Thyroid gland (tissue), 4 donors: Measurements from ENCODE around the gene ROBO4. TPM values are rescaled to one million over a fixed set of nuclear protein-coding genes. Genes with fewer than 3 reads are reported as not detected.

Experiments
- DNase-seq, 2 donors: peaks; one replicate each; pipeline ENCODE4 v3.0.0-alpha.2; 2019
- H3K27ac ChIP-seq, 3 donors: fragments of 200-600 bp; sonication (generic); 1 replicate in 2 of 3; 2 replicates in 1 of 3; pipeline ENCODE4 v1.5.1; 2016 to 2019; ENCODE audit warnings: mild to moderate bottlenecking in 1 of 3, moderate library complexity in 1 of 3
- H3K27me3 ChIP-seq: fragments of 200-600 bp; sonication (generic); one replicate; pipeline ENCODE4 v1.5.1; 2019
- H3K36me3 ChIP-seq, 2 donors: fragments of 200-600 bp; sonication (generic); one replicate each; pipeline ENCODE4 v1.5.1; 2016 to 2019
- H3K4me1 ChIP-seq, 2 donors: fragments of 200-600 bp; sonication (generic); one replicate each; pipeline ENCODE4 v1.5.1; 2017 to 2019
- H3K4me3 ChIP-seq, 3 donors: fragments of 200-600 bp; sonication (generic); replicated peaks in 1 of 3; 1 replicate in 2 of 3; 2 replicates in 1 of 3; pipeline ENCODE4 v1.5.1; 2016; ENCODE audit warnings: mild to moderate bottlenecking in 1 of 3
- H3K9me3 ChIP-seq: fragments of 200-600 bp; sonication (generic); one replicate; pipeline ENCODE4 v1.5.1; 2017
- POLR2A ChIP-seq, 2 donors: fragments of 450-650 bp; IDR thresholded peaks; one replicate each; pipeline ENCODE4 v1.6.1; 2017; ENCODE audit warnings: antibody characterized with exemption in 2 of 2, mild to moderate bottlenecking in 2 of 2, moderate library complexity in 1 of 2
- WGBS, 2 donors: methylation state at CpG; one replicate each; pipeline ENCODE4 v1.1.5; 2017; 5-methylcytosine and 5-hydroxymethylcytosine counted together
- intact Hi-C: fragments of 100-400 bp; cut with DNase I; formaldehyde crosslinking; loops from one replicate; pipeline ENCODE4 v1.15.1; 2023
- total RNA-seq, 4 donors: library from RNA; depleted of rRNA; stranded (reverse); fragments of >200 nt; gene quantifications; one replicate each; pipeline ENCODE4 v1.2.3, GENCODE V29; 2016
- TF ChIP-seq, protein P1 (sequence below), 6 experiments: fragments of 200-600 bp in 3 of 6; fragments of 450-650 bp in 3 of 6; sonication (generic) in 3 of 6; IDR thresholded peaks; one replicate each; pipeline ENCODE4 v1.5.1; 2016 to 2019; ENCODE audit warnings: antibody characterized with exemption in 6 of 6, mild to moderate bottlenecking in 2 of 6, inconsistent platforms in 1 of 6, moderate library complexity in 1 of 6

The ROBO4 gene
- total RNA-seq, 4 donors from 2014 or later: 12.3 to 47.6 (median 32.6) TPM

- intact Hi-C loops: loop anchor here (2.0 to 5.0 kb wide), 2 partner anchors 167 to 189 kb away; no protein-coding TSS in a partner anchor
- TF ChIP-seq, protein P1, sequence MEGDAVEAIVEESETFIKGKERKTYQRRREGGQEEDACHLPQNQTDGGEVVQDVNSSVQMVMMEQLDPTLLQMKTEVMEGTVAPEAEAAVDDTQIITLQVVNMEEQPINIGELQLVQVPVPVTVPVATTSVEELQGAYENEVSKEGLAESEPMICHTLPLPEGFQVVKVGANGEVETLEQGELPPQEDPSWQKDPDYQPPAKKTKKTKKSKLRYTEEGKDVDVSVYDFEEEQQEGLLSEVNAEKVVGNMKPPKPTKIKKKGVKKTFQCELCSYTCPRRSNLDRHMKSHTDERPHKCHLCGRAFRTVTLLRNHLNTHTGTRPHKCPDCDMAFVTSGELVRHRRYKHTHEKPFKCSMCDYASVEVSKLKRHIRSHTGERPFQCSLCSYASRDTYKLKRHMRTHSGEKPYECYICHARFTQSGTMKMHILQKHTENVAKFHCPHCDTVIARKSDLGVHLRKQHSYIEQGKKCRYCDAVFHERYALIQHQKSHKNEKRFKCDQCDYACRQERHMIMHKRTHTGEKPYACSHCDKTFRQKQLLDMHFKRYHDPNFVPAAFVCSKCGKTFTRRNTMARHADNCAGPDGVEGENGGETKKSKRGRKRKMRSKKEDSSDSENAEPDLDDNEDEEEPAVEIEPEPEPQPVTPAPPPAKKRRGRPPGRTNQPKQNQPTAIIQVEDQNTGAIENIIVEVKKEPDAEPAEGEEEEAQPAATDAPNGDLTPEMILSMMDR (IDR thresholded peaks at IDR 0.05): no peak
- no peak for TF ChIP-seq POLR2A (IDR thresholded peaks at IDR 0.05)
- no peaks in the 10 kb centered on the region for H3K9me3 ChIP-seq
- H3K4me1 ChIP-seq: peaks cover 12 to 28% of the 10 kb centered on the region in 2 donors
- no peaks in the 10 kb centered on the region for H3K27me3 ChIP-seq
- no peaks in the 10 kb centered on the region for H3K36me3 ChIP-seq
- DNase-seq: peak; percentile 15 to 39
- H3K4me3 ChIP-seq: no peak overlapping the region
- peak overlapping the region in 2 of 3 donors; percentile 69 to 92 for H3K27ac ChIP-seq
- 84 to 90% methylated on average over 8 of the region's 8 CpGs for WGBS, 2 donors
These were observed 61.7 kb downstream of the ROBO4 start for GRCh38 chr11:124835918-124836317.

GRCh38 chr11:124834526-124835180 lies 63.0 kb downstream of the ROBO4 start:
- Histone ChIP-seq H3K9me3 (no peaks in the 10 kb centered on the region), H3K4me1 (peaks cover 9 to 24% of the 10 kb centered on the region in 2 donors), H3K27ac (no peak overlapping the region), H3K36me3 (no peaks in the 10 kb centered on the region), H3K4me3 (no peak overlapping the region), H3K27me3 (no peaks in the 10 kb centered on the region)
- 63 to 66% methylated on average over 3 of the region's 3 CpGs for WGBS, 2 donors
- TF ChIP-seq, protein P1 (IDR thresholded peaks at IDR 0.05): no peak
- TF ChIP-seq POLR2A (IDR thresholded peaks at IDR 0.05): no peak
- intact Hi-C loops: loop anchor here (5.0 kb wide), 1 partner anchor 187 kb away; no protein-coding TSS in a partner anchor
- no peak for DNase-seq

Other genes starting within 250 kb of the ROBO4 start
- 10 to 100 TPM; 33.9 to 52.5 (median 41.6) TPM for gene SIAE, start 224.1 kb downstream of the ROBO4 start, total RNA-seq
- gene SPA17, start 224.0 kb downstream of the ROBO4 start, total RNA-seq: 10 to 100 TPM; 13.8 to 25.2 (median 23.6) TPM
- 1 to 10 TPM in 3 of 4 donors, under 1 TPM in 1; 0.40 to 3.6 (median 2.7) TPM for gene NRGN, start 157.9 kb downstream of the ROBO4 start, total RNA-seq
- 10 to 100 TPM; 23.7 to 54.5 (median 28.8) TPM for gene VSIG2, start 145.6 kb downstream of the ROBO4 start, total RNA-seq
- 100 to 1,000 TPM; 188 to 294 (median 243) TPM for gene ESAM, start 135.6 kb downstream of the ROBO4 start, total RNA-seq
- gene MSANTD2, start 97.5 kb downstream of the ROBO4 start, total RNA-seq: 10 to 100 TPM; 29.1 to 56.1 (median 37.0) TPM
- gene ROBO3, start 32.4 kb downstream of the ROBO4 start, total RNA-seq: 10 to 100 TPM in 2 of 4 donors, 1 to 10 TPM in 2; 6.7 to 19.8 (median 10.1) TPM
- gene HEPN1, start 21.4 kb upstream of the ROBO4 start, total RNA-seq: not detected
- gene HEPACAM, start 38.2 kb upstream of the ROBO4 start, total RNA-seq: 1 to 10 TPM in 1 of 4 donors, under 1 TPM in 2, not detected in 1; 0.27 to 1.1 (median 0.45) TPM
- gene CCDC15, start 56.3 kb upstream of the ROBO4 start, total RNA-seq: 1 to 10 TPM in 2 of 4 donors, under 1 TPM in 2; 0.33 to 2.8 (median 1.1) TPM
- gene SLC37A2, start 165.4 kb upstream of the ROBO4 start, total RNA-seq: 1 to 10 TPM; 2.1 to 3.6 (median 3.4) TPM
- 10 to 100 TPM; 24.2 to 31.5 (median 26.1) TPM for gene TMEM218, start 213.8 kb upstream of the ROBO4 start, total RNA-seq